IMR-90 (cell line): ENCODE data around the gene SMOC1.
A peak's percentile ranks its signal among the peaks of the same experiment; 100 is the strongest.

ENCODE experiments used
- CHD1 ChIP-seq: IDR thresholded peaks from 2 replicates; pipeline ENCODE4 v1.6.1; 2012; ENCODE audit warnings: low read depth, low read length, improper control_type of control experiment
- FOS ChIP-seq: fragments of 150-350 bp; IDR thresholded peaks from 2 replicates; pipeline ENCODE4 v1.6.1; 2016; ENCODE audit warnings: low read depth, low read length
- MXI1 ChIP-seq: IDR thresholded peaks from 2 replicates; pipeline ENCODE4 v1.6.1; 2012; ENCODE audit warnings: low read depth, mild to moderate bottlenecking, low read length, moderate library complexity, borderline replicate concordance
- POLR2A ChIP-seq: IDR thresholded peaks from 2 replicates; pipeline ENCODE4 v1.6.1; 2012; ENCODE audit warnings: mild to moderate bottlenecking, low read depth, low read length
- RAD21 ChIP-seq: IDR thresholded peaks from 2 replicates; pipeline ENCODE4 v1.6.1; 2012; ENCODE audit warnings: low read length, improper control_type of control experiment
- RFX5 ChIP-seq: IDR thresholded peaks from 2 replicates; pipeline ENCODE4 v1.8.0; 2012; ENCODE audit warnings: low read depth, mild to moderate bottlenecking, low read length, moderate library complexity
- TF ChIP-seq, protein P1 (sequence below): conservative IDR thresholded peaks from 2 replicates; pipeline ENCODE4 v1.5.1; 2012; ENCODE audit warnings: mild to moderate bottlenecking, low read depth, low read length, improper control_type of control experiment

DNA sequence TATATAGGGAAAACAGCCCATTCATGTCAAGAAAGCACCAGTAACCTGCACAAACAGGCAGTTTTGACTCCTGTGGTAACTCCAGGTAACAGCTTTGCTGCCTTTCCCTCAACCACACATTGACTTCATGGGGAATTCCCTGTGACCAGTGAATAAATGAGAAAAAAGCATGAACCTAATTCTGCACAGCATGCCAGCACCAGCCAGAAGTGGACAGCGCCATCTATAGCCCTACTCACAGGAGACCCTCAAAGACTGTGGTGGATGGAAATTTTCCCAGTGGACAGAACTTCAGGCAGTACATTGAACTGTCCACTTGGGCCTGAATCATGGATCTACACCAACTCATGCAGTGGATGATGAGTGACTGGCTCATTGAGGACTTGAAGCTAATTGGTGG, 157.4 kb downstream of the SMOC1 start:
- TF ChIP-seq, protein P1, sequence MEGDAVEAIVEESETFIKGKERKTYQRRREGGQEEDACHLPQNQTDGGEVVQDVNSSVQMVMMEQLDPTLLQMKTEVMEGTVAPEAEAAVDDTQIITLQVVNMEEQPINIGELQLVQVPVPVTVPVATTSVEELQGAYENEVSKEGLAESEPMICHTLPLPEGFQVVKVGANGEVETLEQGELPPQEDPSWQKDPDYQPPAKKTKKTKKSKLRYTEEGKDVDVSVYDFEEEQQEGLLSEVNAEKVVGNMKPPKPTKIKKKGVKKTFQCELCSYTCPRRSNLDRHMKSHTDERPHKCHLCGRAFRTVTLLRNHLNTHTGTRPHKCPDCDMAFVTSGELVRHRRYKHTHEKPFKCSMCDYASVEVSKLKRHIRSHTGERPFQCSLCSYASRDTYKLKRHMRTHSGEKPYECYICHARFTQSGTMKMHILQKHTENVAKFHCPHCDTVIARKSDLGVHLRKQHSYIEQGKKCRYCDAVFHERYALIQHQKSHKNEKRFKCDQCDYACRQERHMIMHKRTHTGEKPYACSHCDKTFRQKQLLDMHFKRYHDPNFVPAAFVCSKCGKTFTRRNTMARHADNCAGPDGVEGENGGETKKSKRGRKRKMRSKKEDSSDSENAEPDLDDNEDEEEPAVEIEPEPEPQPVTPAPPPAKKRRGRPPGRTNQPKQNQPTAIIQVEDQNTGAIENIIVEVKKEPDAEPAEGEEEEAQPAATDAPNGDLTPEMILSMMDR, result peak; percentile 16; the same call in 1 of the 2 replicates
- no peak for TF ChIP-seq POLR2A
- TF ChIP-seq RAD21, result no peak
- TF ChIP-seq FOS, result no peak
- TF ChIP-seq CHD1, result no peak
- no peak for TF ChIP-seq RFX5
- TF ChIP-seq MXI1, result no peak
